HG03159 (cell line): ENCODE data around the gene ASIP.
"Not testable (repeated sequence)": the region's sequence is repeated elsewhere in the genome, so short reads cannot be mapped to it uniquely, and the experiment has no call there.

ENCODE experiments used
- ATAC-seq: cut with Tn5 transposase; IDR thresholded peaks from one replicate; pipeline ENCODE4 v1.9.1; 2021; ENCODE audit warnings: mild to moderate bottlenecking, moderate library complexity; ENCODE audit not compliant: unreplicated experiment

ASIP gene, protein sequence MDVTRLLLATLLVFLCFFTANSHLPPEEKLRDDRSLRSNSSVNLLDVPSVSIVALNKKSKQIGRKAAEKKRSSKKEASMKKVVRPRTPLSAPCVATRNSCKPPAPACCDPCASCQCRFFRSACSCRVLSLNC

GRCh38 chr20:34240693-34241615 lies at the start of gene ASIP:
Gene ASIP, plus strand, starts transcription at chr20:34241423. Its CDS starts 18,952 bp downstream, at chr20:34260375.
- ATAC-seq, result no peak

DNA sequence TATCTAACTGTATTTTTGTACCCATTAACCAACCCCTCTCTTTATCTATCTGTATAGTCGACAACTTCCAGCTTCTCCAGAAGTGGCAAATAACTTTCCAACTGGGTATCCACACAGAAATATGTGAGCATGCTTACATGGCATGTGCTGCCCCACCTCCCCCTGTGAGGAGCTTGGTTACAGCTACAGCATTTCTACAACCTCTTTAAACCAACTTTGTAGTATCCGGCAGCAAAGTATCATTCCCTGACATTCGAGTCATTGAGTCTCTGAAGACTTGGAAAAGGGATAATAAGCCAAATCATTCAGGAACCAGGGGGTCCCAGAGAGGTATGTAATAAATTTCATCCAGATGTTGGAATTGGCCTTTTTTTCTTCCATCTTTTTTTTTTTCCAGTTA lies 48.2 kb upstream of the ASIP start:
- ATAC-seq, result no peak

DNA sequence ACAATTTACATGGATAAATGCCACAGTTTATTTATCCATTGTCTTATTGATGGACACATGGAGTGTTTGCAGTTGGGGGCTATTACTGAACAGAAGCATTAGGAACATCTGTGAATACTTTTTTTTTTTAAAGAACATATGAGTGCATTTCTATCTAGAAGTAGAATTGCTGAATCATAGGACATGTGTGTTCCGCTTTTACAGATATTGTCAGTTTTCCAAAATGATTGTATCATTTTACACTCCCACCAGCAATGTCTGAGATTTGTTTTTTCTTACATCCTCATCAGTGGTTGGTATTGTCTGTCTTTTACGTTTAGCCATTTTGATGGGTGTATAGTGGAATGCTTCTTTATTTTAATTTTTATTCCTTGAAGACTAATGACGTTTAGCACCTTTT lies 42.0 kb upstream of the ASIP start:
- ATAC-seq, result no peak

- ATAC-seq, result no peak
Observed at GRCh38 chr20:34200023-34200422, 41.2 kb upstream of the ASIP start.

DNA sequence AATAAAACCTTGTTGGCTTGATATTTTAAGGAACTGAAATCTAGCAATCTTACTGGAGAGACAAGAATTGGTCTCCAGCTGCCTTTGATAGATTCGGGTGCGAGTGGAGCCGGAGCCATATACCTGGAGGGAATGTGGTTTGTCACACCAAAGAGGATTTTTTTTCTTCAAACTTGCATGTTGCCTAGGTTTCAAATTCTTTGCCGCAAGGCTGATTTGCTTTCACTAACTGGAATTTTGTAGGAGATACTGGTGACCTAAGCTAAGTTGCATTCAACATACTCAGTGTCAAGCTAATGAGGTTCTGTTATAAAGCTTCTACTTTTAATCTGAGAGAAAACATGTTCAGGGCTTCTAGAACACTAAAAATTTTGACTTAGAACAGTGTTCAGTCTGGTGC lies 39.7 kb upstream of the ASIP start:
- no peak for ATAC-seq

DNA sequence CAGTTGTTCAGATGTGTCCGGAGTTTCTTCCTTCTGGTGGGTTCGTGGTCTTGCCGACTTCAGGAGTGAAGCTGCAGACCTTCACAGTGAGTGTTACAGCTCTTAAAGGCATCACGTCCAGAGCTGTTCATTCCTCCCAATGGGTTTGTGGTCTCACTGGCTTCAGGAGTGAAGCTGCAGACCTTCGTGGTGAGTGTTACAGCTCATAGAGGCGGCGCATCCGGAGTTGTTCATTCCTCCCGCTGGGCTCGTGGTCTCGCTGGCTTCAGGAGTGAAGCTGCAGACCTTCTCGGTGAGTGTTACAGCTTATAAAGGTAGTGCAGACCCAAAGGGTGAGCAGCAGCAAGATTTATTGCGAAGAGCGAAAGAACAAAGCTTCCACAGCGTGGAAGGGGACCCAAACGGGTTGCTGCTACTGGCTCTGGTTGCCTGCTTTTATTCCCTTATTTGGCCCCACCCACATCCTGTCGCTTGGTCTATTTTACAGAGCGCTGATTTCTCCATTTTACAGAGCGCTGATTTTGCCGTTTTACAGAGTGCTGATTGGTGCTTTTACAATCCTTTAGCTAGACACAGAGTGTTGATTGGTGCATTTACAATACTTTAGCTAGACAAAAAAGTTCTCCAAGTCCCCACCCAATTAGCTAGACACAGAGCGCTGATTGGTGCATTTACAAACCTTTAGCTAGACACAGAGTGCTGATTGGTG lies 35.9 kb upstream of the ASIP start:
- not testable (repeated sequence) for ATAC-seq

GRCh38 chr20:34209111-34209510 lies 32.1 kb upstream of the ASIP start:
- ATAC-seq, result no peak

DNA sequence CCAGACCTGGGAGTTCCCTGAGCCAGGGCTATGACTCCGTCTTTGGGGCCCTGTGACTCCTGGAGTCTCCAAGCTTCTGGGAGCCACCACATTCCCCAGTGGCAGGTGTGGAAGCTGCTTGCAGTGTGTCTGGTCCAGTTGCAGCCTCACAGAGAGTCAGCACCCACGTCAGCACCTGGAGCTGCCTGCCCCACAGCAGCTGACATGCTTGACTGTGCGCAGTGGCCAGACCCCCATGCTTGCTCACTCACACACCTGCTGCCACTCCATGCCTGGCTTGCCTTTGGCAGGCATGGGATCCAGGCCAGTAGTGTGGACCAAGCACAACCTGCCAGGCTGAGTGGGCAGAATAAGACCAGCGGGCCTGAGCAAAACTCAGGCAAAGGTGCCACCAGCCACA lies 31.0 kb upstream of the ASIP start:
- ATAC-seq, result no peak

GRCh38 chr20:34211591-34211990 lies 29.6 kb upstream of the ASIP start:
- ATAC-seq, result no peak

DNA sequence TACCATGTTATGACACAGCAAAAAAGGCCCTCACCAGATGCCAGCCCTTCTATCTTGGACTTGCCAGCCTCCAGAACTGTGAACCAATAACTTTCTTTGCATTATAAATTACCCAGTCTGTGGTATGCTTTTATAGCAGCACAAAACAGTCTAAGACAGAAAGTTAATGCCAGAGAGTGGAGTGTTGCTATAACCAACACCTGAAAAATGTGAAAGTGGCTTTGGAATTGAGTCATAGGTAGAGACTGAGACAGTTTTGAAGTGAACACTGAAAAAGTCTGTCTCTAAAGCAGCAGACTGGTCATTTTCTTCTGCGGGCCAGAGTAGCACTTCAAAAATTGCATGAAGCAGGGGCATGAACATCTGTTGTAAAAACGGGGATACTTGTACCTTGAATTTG lies 28.0 kb upstream of the ASIP start:
- no peak for ATAC-seq

GRCh38 chr20:34215711-34216381 lies 25.4 kb upstream of the ASIP start:
- no peak for ATAC-seq

DNA sequence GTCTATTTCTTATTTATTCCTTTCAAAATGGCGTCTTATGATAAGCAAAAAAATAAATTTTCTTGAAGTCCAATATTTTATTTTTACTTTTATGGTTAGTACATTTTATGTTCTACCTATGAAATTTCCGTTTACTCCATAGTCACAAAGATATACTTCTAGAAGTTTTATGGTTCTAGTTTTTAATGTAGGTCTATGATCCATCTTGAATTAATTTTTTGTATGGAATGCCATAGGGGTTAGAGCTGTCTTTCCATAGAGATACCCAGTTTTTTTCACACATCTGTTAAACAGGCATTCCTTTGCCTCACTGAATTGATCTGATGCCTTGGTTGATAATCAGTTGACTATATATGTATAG lies 24.9 kb upstream of the ASIP start:
- ATAC-seq, result no peak

DNA sequence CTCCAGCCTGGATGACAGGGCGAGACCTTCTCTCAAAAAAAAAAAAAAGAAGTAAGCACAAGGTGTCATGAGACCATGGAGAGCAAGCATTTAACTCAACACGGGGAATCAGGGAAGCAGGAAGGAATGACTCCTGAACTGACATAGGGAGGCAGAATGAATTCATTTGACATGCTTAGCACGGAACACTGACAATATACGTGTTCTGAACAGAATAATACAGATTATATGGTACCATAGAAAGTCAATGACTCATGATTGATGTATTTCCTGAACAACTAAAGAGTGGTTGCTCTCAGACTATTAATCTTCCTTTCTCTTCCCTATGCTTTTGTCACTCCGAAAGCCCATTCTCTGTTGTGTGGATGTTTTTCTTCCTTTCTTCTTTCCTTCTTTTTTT lies 20.7 kb upstream of the ASIP start:
- no peak for ATAC-seq

DNA sequence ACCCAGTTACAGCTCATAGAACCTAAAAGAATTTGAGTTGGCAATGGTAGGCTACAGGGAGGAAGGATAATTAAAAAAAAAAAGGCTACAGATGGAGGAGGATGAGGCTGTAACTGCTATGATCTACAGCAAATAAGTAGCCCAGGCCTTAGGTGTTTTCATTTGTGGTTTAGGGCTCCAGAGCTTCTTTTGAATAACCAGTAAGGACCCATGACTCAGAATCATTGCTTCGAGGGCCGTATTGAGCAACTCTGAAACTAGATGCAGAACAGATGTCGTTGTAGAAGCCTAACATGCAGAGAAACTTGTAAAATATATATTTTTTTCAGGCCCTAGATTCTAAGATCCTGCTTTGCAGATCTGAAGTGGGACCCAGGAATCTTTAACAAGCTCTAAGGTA lies 19.0 kb upstream of the ASIP start:
- ATAC-seq, result no peak

GRCh38 chr20:34224251-34224650 lies 17.0 kb upstream of the ASIP start:
- ATAC-seq, result not testable (repeated sequence)

- ATAC-seq, result no peak
Observed at GRCh38 chr20:34231634-34232033, 9.6 kb upstream of the ASIP start.

DNA sequence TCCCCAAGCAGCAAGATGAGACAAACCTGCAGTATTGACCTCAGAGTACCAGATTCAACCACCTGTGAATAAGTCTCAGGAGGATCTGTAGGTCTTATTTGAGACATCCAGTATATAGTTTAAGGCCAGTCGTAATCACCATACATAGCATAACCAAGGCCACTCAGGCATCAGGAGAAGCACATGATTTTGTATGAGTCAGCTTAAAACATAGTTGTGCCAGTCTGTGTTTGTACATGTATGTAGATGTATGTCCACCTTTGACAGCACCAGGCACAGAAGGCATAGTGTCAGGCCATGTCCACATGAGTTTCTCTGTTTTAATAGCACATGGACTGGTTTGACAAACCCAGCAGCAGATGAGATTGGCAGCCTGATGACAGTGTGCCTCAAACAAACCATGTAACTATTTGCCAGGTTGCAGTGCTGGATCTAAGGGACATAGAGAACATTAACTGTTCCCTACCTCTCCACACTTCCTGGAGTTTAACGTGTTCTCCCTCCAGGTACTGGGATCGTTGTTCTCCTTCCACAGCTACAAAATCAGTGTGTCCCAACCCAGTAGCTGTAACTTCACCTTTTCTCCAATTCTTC lies 8.6 kb upstream of the ASIP start:
- no peak for ATAC-seq

GRCh38 chr20:34233687-34234086 lies 7.5 kb upstream of the ASIP start:
- no peak for ATAC-seq

DNA sequence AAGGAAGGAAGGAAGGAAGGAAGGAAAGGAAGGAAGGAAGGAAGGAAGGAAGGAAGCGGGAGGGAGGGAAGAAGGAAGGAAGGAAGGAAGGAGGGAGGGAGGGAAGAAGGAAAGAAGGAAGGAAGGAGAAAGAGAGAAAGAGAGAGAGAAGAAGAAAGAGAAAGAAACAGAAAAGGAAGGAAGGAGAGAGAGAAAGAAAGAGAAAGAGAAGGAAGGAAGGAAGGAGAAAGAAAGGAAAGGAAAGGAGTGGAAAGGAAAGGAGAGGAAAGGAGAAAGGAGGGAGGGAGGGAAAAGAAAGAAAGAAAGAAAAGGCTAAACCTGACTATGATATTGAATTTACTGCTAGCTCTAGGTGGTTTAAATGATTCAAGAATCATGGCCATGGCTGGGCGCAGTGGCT lies 5.3 kb upstream of the ASIP start:
- ATAC-seq, result no peak

- no peak for ATAC-seq
Observed at GRCh38 chr20:34237942-34238341, 3.3 kb upstream of the ASIP start.

- ATAC-seq, result no peak
Observed at GRCh38 chr20:34240121-34240520, 1.1 kb upstream of the ASIP start.
